ENCODE results near the gene MRPS10.

MRPS10 gene

GRCh38 chr6:42226161-42226611, 8.5 kb upstream of the MRPS10 start:
- no peak for DNase-seq (ENCODE audit: low spot score)
- in situ Hi-C loops (cut with MboI; ENCODE audit: low sequenced_read_pairs, unreplicated experiment) = no loop called here

DNA sequence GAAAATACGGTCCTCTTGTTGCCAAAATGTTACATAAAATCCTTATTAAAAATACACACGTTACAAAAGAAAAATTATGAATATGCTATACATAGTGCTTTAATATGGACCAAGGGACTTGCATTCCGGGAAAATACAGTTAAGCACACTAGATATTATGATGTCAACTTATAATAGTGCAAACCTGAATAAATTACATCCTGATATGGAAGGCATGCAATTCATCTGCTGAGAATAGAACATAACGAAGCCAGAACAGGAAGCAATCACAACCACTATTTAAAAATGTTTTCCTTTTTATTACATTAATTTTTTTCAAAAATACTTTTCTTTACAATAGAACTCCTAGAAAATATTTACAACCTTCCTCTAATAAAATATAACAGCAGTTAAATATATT, 7.8 kb upstream of the MRPS10 start:
- in situ Hi-C loops (cut with MboI; ENCODE audit: low sequenced_read_pairs, unreplicated experiment) = no loop called here

More at GRCh38 chr6:42226161-42226611, 8.5 kb upstream of the MRPS10 start:
- TF ChIP-seq, protein P1, sequence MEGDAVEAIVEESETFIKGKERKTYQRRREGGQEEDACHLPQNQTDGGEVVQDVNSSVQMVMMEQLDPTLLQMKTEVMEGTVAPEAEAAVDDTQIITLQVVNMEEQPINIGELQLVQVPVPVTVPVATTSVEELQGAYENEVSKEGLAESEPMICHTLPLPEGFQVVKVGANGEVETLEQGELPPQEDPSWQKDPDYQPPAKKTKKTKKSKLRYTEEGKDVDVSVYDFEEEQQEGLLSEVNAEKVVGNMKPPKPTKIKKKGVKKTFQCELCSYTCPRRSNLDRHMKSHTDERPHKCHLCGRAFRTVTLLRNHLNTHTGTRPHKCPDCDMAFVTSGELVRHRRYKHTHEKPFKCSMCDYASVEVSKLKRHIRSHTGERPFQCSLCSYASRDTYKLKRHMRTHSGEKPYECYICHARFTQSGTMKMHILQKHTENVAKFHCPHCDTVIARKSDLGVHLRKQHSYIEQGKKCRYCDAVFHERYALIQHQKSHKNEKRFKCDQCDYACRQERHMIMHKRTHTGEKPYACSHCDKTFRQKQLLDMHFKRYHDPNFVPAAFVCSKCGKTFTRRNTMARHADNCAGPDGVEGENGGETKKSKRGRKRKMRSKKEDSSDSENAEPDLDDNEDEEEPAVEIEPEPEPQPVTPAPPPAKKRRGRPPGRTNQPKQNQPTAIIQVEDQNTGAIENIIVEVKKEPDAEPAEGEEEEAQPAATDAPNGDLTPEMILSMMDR (IDR thresholded peaks at IDR 0.05; ENCODE audit: borderline replicate concordance, control extremely low read depth, extremely low read depth, insufficient read depth, missing control alignments) = no peak

DNA sequence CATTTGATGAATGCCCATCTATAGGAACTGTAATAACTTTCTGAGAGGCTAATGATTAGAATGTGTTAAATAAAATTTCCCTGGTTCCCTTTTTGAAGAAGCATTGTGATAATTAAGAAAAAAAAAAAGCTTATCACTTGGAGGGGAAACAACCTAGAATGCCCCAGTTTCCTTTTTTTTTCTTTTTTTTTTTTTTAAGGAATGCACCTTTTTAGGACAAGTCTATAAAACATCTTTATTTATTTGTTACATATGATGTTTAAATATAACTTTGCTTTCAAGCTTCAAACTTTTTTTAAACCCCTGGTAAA, 7.3 kb upstream of the MRPS10 start:
- TF ChIP-seq, protein P1 (IDR thresholded peaks at IDR 0.05; ENCODE audit: borderline replicate concordance, control extremely low read depth, extremely low read depth, insufficient read depth, missing control alignments) = no peak
- DNase-seq (ENCODE audit: low spot score) = no peak
- in situ Hi-C loops (cut with MboI; ENCODE audit: low sequenced_read_pairs, unreplicated experiment) = no loop called here

More for the DNA sequence above, 7.8 kb upstream of the MRPS10 start:
- TF ChIP-seq, protein P1 (IDR thresholded peaks at IDR 0.05; ENCODE audit: borderline replicate concordance, control extremely low read depth, extremely low read depth, insufficient read depth, missing control alignments) = no peak
- DNase-seq (ENCODE audit: low spot score) = no peak

DNA sequence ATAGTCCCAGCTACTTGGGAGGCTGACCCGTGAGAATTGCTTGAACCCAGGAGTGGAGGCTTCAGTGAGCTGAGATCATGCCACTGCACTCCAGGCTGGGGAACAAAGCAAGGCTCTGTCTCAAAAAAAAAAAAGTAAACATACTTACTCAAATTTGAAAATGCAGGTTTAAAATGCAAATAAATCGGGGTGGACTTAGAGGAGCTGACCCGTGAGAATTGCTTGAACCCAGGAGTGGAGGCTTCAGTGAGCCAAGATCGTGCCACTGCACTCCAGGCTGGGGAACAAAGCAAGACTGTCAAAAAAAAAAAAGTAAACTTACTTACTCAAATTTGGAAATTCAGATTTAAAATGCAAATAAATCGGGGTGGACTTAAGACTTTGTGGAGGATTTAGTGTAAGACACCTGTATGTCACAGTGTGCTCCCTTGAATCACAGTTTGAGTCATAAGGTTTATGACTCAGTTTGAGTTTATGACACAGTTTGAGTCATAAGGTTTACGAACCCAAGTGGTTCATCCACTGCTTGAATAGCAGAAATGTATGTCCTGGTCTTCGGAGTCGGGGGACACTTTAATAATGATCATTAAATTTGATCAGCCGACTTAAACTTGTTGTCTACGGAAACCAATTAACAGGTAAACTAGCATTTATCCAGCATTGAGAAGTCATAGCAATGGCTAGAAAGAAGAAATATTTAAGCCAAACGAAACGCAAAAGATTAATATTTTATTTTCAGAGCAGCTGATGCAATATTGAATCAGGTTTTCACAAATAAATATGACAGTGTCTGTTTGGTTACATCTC, 6.8 kb upstream of the MRPS10 start:
- TF ChIP-seq, protein P1 (IDR thresholded peaks at IDR 0.05; ENCODE audit: borderline replicate concordance, control extremely low read depth, extremely low read depth, insufficient read depth, missing control alignments) = no peak
- DNase-seq (ENCODE audit: low spot score) = peak; percentile 73
- in situ Hi-C loops (cut with MboI; ENCODE audit: low sequenced_read_pairs, unreplicated experiment) = no loop called here

DNA sequence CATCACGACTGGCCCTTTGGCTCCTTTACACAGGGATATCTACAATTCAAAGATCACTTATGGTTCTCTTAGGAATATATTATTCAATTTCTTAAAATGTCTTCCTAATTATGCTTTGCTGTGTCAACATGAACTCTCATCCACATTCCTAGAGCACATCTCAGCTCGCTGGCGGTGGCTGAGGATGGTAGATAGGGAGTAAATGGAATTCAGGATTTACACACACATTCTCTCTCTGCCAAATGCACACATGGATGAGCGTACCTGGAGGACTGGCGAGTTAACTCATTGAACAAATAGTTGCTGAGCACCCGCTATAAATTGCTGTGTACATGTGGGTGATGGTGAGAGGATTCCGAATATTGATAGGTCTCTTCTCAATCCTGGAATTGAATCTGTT, 4.8 kb upstream of the MRPS10 start:
- TF ChIP-seq, protein P1 (IDR thresholded peaks at IDR 0.05; ENCODE audit: borderline replicate concordance, control extremely low read depth, extremely low read depth, insufficient read depth, missing control alignments) = no peak
- no peak for DNase-seq (ENCODE audit: low spot score)
- in situ Hi-C loops (cut with MboI; ENCODE audit: low sequenced_read_pairs, unreplicated experiment) = no loop called here

DNA sequence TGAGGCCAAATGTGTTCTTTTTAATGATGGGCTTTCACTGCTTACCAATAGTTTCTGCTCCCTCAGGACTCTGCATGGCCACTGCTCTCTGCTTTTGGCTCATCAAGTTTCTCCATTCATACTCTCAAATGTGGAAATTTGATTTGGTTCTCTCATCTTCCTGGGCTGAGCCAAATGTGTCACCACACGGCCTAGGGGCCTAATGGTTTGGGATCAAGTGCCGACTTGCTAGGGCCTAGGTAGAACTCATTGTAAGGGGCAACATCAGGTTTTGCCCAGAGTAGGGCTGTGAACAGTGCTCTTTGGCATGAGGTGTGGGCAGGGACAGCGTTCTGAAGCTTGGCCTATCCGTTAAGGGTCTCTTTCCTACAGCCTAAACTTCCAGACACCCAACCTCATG, 3.9 kb upstream of the MRPS10 start:
- TF ChIP-seq, protein P1 (IDR thresholded peaks at IDR 0.05; ENCODE audit: borderline replicate concordance, control extremely low read depth, extremely low read depth, insufficient read depth, missing control alignments) = no peak
- in situ Hi-C loops (cut with MboI; ENCODE audit: low sequenced_read_pairs, unreplicated experiment) = no loop called here

More for the DNA sequence above, 3.9 kb upstream of the MRPS10 start:
- DNase-seq (ENCODE audit: low spot score) = no peak

Measured in GM13976 (cell line).